ENCODE results near the gene DNAH7.

- TF ChIP-seq POLR2A (IDR thresholded peaks at IDR 0.05) (no peak), CTCF (IDR thresholded peaks at IDR 0.05) (no peak)
These were observed 373.5 kb downstream of the DNAH7 start for GRCh38 chr2:195695002-195695631.
